ENCODE data around the gene MYD88.

DNA sequence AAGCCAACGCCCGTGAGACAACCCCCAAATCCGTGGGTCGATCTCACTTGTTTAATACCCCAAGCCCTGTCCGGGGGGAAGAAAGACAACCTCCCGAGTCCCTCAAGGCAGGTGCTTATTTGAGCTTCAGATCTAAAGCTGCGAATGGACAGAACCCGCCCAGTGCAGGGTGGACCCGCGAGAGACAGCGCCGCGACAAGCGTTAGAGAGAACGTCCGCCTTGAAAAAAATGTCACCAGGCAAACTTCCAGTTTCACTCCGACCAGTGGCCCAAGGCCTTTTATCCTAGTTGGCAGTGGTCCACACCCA lies 26.1 kb downstream of the MYD88 start:
- TF ChIP-seq, protein P1, sequence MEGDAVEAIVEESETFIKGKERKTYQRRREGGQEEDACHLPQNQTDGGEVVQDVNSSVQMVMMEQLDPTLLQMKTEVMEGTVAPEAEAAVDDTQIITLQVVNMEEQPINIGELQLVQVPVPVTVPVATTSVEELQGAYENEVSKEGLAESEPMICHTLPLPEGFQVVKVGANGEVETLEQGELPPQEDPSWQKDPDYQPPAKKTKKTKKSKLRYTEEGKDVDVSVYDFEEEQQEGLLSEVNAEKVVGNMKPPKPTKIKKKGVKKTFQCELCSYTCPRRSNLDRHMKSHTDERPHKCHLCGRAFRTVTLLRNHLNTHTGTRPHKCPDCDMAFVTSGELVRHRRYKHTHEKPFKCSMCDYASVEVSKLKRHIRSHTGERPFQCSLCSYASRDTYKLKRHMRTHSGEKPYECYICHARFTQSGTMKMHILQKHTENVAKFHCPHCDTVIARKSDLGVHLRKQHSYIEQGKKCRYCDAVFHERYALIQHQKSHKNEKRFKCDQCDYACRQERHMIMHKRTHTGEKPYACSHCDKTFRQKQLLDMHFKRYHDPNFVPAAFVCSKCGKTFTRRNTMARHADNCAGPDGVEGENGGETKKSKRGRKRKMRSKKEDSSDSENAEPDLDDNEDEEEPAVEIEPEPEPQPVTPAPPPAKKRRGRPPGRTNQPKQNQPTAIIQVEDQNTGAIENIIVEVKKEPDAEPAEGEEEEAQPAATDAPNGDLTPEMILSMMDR (conservative IDR thresholded peaks at IDR 0.05; ENCODE audit: low read depth, low read length), result no peak
- no peak for TF ChIP-seq EZH2phosphoT487 (IDR thresholded peaks at IDR 0.05; ENCODE audit: borderline replicate concordance, low read length)

Measured in PC-3 (cell line).